Measurements from ENCODE around the gene MEF2B. TPM values are rescaled to one million over a fixed set of nuclear protein-coding genes. Genes with fewer than 3 reads are reported as not detected.

The MEF2B gene
- total RNA-seq, 1 experiment from 2014 or later: 1.3 TPM

GRCh38 chr19:19151418-19151817 is 18.6 kb downstream of the MEF2B start:
- no peak overlapping the region for H2BK12ac ChIP-seq (ENCODE audit: insufficient read length, low read depth, low read length)
- H3K23ac ChIP-seq (ENCODE audit: insufficient read length, low read depth, low read length): no peak overlapping the region
- DNase-seq: no peak
- H3K9me3 Mint-ChIP-seq: no peaks in the 10 kb centered on the region; a peak in 1 of 5 replicates
- H3K9ac ChIP-seq (ENCODE audit: extremely low read depth, insufficient read length, low read length): no peak overlapping the region
- no peaks in the 10 kb centered on the region for H3K4me1 ChIP-seq (ENCODE audit: insufficient read depth, low read length)
- no peak overlapping the region for H4K91ac ChIP-seq (ENCODE audit: insufficient read length, low read depth, low read length)
- H2AFZ ChIP-seq (ENCODE audit: low read length): no peak overlapping the region
- no CpG with 5 or more reads among the region's 11 CpGs for WGBS (ENCODE audit: extremely low coverage, insufficient read length, low lambda C conversion rate)
- peaks cover 15% of the 10 kb centered on the region for H3K27me3 Mint-ChIP-seq (ENCODE audit: low read depth)
- H4K5ac ChIP-seq (ENCODE audit: insufficient read length, low read depth, low read length): no peak overlapping the region
- H3K4me2 ChIP-seq (ENCODE audit: insufficient read depth, insufficient read length, low read length): no peak overlapping the region
- H2BK5ac ChIP-seq (ENCODE audit: insufficient read length, low read length): no peak overlapping the region
- H2BK15ac ChIP-seq (ENCODE audit: low read depth, low read length): no peak overlapping the region
- H3K27me3 ChIP-seq (ENCODE audit: insufficient read depth, low read length): no peaks in the 10 kb centered on the region
- no peak for TF ChIP-seq CTCF (conservative IDR thresholded peaks at IDR 0.05)
- H3K4me3 Mint-ChIP-seq: no peak overlapping the region; a peak in 1 of 5 replicates
- no peak overlapping the region for H3K18ac ChIP-seq (ENCODE audit: insufficient read length, low read depth, low read length)
- H3K79me2 ChIP-seq (ENCODE audit: insufficient read depth, low read length): no peaks in the 10 kb centered on the region
- no peaks in the 10 kb centered on the region for H3K9me3 ChIP-seq (ENCODE audit: control insufficient read depth, low read depth, low read length)
- no peak overlapping the region for H3K14ac ChIP-seq (ENCODE audit: insufficient read depth, low read length)
- peaks cover 6 to 11% of the 10 kb centered on the region in 2 experiments; a peak in 3 of 4 replicates for H3K4me1 Mint-ChIP-seq
- no peak overlapping the region for H3T11ph ChIP-seq (ENCODE audit: low read length)
- H2BK120ac ChIP-seq (ENCODE audit: low read depth, low read length, poor library complexity, severe bottlenecking): no peak overlapping the region
- no peak overlapping the region for H3K27ac ChIP-seq (ENCODE audit: insufficient read length, low read depth, low read length)
- H3K27ac Mint-ChIP-seq: no peak overlapping the region
- H3K56ac ChIP-seq (ENCODE audit: insufficient read length, low read depth, low read length): no peak overlapping the region
- no peak overlapping the region for H2BK20ac ChIP-seq (ENCODE audit: low read depth, low read length, poor library complexity, severe bottlenecking)
- no peaks in the 10 kb centered on the region for H3K79me1 ChIP-seq (ENCODE audit: insufficient read depth, low read depth, low read length, poor library complexity, severe bottlenecking)
- H3K4ac ChIP-seq (ENCODE audit: low read depth, low read length): no peak overlapping the region
- no peaks in the 10 kb centered on the region; a peak in 1 of 7 replicates for H3K36me3 Mint-ChIP-seq (ENCODE audit: insufficient read depth in 1 of 3, low read depth in 3 of 3)
- H2AK5ac ChIP-seq (ENCODE audit: insufficient read length, low read length): no peak overlapping the region
- H4K20me1 ChIP-seq (ENCODE audit: control insufficient read depth, insufficient read depth, insufficient read length): no peaks in the 10 kb centered on the region
- H3K23me2 ChIP-seq (ENCODE audit: insufficient read length, low read depth, low read length, poor library complexity, severe bottlenecking): no peaks in the 10 kb centered on the region
- H4K8ac ChIP-seq (replicated peaks; ENCODE audit: insufficient read length, low read depth, low read length): no peak overlapping the region

All from H9 (cell line).